Large intestine (tissue), 3 donors: ENCODE results near the gene ICA1. TPM values are rescaled to one million over a fixed set of nuclear protein-coding genes. Genes with fewer than 3 reads are reported as not detected.

Source experiments
- DNase-seq, 2 donors: peaks; one replicate each; pipeline versions ENCODE4 v3.0.0 to v3.0.0-alpha.2; 2013
- H3K27ac ChIP-seq: one replicate; pipeline ENCODE4 v1.5.1; 2013; ENCODE audit warnings: low read length
- H3K27me3 ChIP-seq: 2 replicates; pipeline ENCODE4 v1.6.1; 2013; ENCODE audit warnings: low read length; ENCODE audit not compliant: control insufficient read depth, insufficient read depth
- H3K36me3 ChIP-seq: 2 replicates; pipeline ENCODE4 v1.6.1; 2013; ENCODE audit warnings: low read length; ENCODE audit not compliant: control insufficient read depth, insufficient read depth
- H3K4me1 ChIP-seq: one replicate; pipeline ENCODE4 v1.6.1; 2013; ENCODE audit warnings: low read length; ENCODE audit not compliant: control insufficient read depth, insufficient read depth
- H3K4me3 ChIP-seq: one replicate; pipeline ENCODE4 v1.5.1; 2013; ENCODE audit warnings: low read length
- H3K9me3 ChIP-seq: one replicate; pipeline ENCODE4 v1.6.1; 2013; ENCODE audit warnings: mild to moderate bottlenecking, low read depth, low read length, moderate library complexity; ENCODE audit not compliant: control insufficient read depth
- whole genome bisulfite sequencing: methylation state at CpG from one replicate; pipeline ENCODE4 v1.1.5; 2013; ENCODE audit warnings: low lambda C conversion rate; ENCODE audit not compliant: insufficient coverage; 5-methylcytosine and 5-hydroxymethylcytosine counted together
- polyA plus RNA-seq: library from polyadenylated mRNA; unstranded; fragments of 120-200 nt; gene quantifications from one replicate; pipeline ENCODE4 v1.2.1, GENCODE V29; 2013

Gene ICA1
- polyA plus RNA-seq, 1 donor = 51.6 TPM

GRCh38 chr7:8291397-8292141, 29.6 kb upstream of the ICA1 start:
- Histone ChIP-seq H3K9me3 (no peaks in the 10 kb centered on the region), H3K4me3 (no peak overlapping the region), H3K4me1 (peaks cover 15% of the 10 kb centered on the region), H3K36me3 (no peaks in the 10 kb centered on the region), H3K27me3 (no peaks in the 10 kb centered on the region), H3K27ac (no peak overlapping the region)
- DNase-seq = no peak
- WGBS = 100% methylated on average over 1 of the region's 3 CpGs

GRCh38 chr7:8290645-8291308, 28.8 kb upstream of the ICA1 start:
- no CpG with 5 or more reads among the region's 3 CpGs for WGBS
- Histone ChIP-seq H3K9me3 (no peaks in the 10 kb centered on the region), H3K4me3 (no peak overlapping the region), H3K4me1 (peaks cover 15% of the 10 kb centered on the region), H3K27ac (no peak overlapping the region), H3K27me3 (no peaks in the 10 kb centered on the region), H3K36me3 (no peaks in the 10 kb centered on the region)
- DNase-seq = peak; percentile 57 to 86

GRCh38 chr7:8286118-8286517, 24.2 kb upstream of the ICA1 start:
- H3K27me3 ChIP-seq = no peaks in the 10 kb centered on the region
- no peak for DNase-seq
- no peaks in the 10 kb centered on the region for H3K9me3 ChIP-seq
- H3K27ac ChIP-seq = no peak overlapping the region
- H3K4me3 ChIP-seq = no peak overlapping the region
- no CpG with 5 or more reads among the region's 2 CpGs for WGBS
- no peaks in the 10 kb centered on the region for H3K36me3 ChIP-seq
- H3K4me1 ChIP-seq = peaks cover 5% of the 10 kb centered on the region

- Histone ChIP-seq H3K4me3 (no peak overlapping the region), H3K27me3 (no peaks in the 10 kb centered on the region), H3K36me3 (no peaks in the 10 kb centered on the region), H3K4me1 (no peaks in the 10 kb centered on the region), H3K27ac (no peak overlapping the region), H3K9me3 (no peaks in the 10 kb centered on the region)
- no peak for DNase-seq
These were observed 23.2 kb upstream of the ICA1 start for GRCh38 chr7:8285155-8285554.

- WGBS = 25% methylated on average over 1 of the region's 1 CpG
- Histone ChIP-seq H3K4me3 (no peak overlapping the region), H3K27ac (no peak overlapping the region), H3K27me3 (no peaks in the 10 kb centered on the region), H3K36me3 (no peaks in the 10 kb centered on the region), H3K9me3 (no peaks in the 10 kb centered on the region), H3K4me1 (no peaks in the 10 kb centered on the region)
- peak in 1 of 2 donors; percentile 32 for DNase-seq
These were observed 22.6 kb upstream of the ICA1 start for GRCh38 chr7:8284606-8285005.

GRCh38 chr7:8283968-8284367, 22.0 kb upstream of the ICA1 start:
- Histone ChIP-seq H3K27me3 (no peaks in the 10 kb centered on the region), H3K4me1 (no peaks in the 10 kb centered on the region), H3K27ac (no peak overlapping the region), H3K9me3 (no peaks in the 10 kb centered on the region), H3K36me3 (no peaks in the 10 kb centered on the region), H3K4me3 (no peak overlapping the region)
- 100% methylated on average over 1 of the region's 2 CpGs for WGBS
- DNase-seq = no peak

- Histone ChIP-seq H3K27me3 (no peaks in the 10 kb centered on the region), H3K4me3 (no peak overlapping the region), H3K27ac (no peak overlapping the region), H3K4me1 (no peaks in the 10 kb centered on the region), H3K9me3 (no peaks in the 10 kb centered on the region), H3K36me3 (no peaks in the 10 kb centered on the region)
- no peak for DNase-seq
- WGBS = no CpG with 5 or more reads among the region's 2 CpGs
These were observed 20.9 kb upstream of the ICA1 start for GRCh38 chr7:8282871-8283270.

GRCh38 chr7:8282162-8282561, 20.2 kb upstream of the ICA1 start:
- Histone ChIP-seq H3K27me3 (no peaks in the 10 kb centered on the region), H3K27ac (no peak overlapping the region), H3K9me3 (no peaks in the 10 kb centered on the region), H3K4me3 (no peak overlapping the region), H3K4me1 (no peaks in the 10 kb centered on the region), H3K36me3 (no peaks in the 10 kb centered on the region)
- WGBS = no CpG with 5 or more reads among the region's 3 CpGs
- DNase-seq = no peak

GRCh38 chr7:8278183-8278582, 16.2 kb upstream of the ICA1 start:
- DNase-seq = no peak
- Histone ChIP-seq H3K27ac (no peak overlapping the region), H3K9me3 (no peaks in the 10 kb centered on the region), H3K4me1 (no peaks in the 10 kb centered on the region), H3K36me3 (no peaks in the 10 kb centered on the region), H3K4me3 (no peak overlapping the region), H3K27me3 (no peaks in the 10 kb centered on the region)
- 100% methylated on average over 1 of the region's 2 CpGs for WGBS

- Histone ChIP-seq H3K4me1 (no peaks in the 10 kb centered on the region), H3K4me3 (no peak overlapping the region), H3K27ac (no peak overlapping the region), H3K27me3 (no peaks in the 10 kb centered on the region), H3K36me3 (no peaks in the 10 kb centered on the region), H3K9me3 (no peaks in the 10 kb centered on the region)
- WGBS = 60% methylated on average over 2 of the region's 3 CpGs
- no peak for DNase-seq
These were observed 15.5 kb upstream of the ICA1 start for GRCh38 chr7:8277394-8277982.
